ENCODE data around the gene ANP32A.

- TF ChIP-seq CTCF (IDR thresholded peaks at IDR 0.05): no peak
- TF ChIP-seq ZFX (IDR thresholded peaks at IDR 0.05; ENCODE audit: borderline replicate concordance): no peak
Measured at GRCh38 chr15:68817304-68818065, 3.2 kb downstream of the ANP32A start.
